ENCODE measurements around the gene BCL2L2. TPM values are rescaled to one million over a fixed set of nuclear protein-coding genes. Genes with fewer than 3 reads are reported as not detected.
"Not testable (repeated sequence)": the region's sequence is repeated elsewhere in the genome, so short reads cannot be mapped to it uniquely, and the experiment has no call there.

Gene BCL2L2
- total RNA-seq, 2 experiments from 2014 or later, result 8.6 to 18.0 TPM

DNA sequence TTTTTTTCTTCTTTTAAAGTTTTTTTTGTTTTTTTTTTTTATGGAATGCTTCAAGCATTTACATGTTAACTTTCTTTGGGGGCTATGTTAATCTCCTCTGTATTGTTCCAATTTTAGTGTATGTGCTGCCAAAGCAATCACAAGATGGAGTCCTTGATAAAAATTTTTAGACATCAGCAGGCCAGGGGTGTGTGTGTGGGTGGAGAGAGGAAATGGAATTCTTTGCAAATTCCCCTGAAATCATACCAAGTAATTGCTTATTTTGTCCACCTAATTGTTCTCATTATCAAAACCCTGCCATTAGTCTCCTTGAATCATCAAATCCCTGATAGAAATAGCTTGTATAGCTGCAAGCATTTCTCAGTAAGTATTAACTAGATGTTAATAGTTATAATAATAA, 47.2 kb upstream of the BCL2L2 start:
- H3K4me1 ChIP-seq (ENCODE audit: insufficient read depth, low read length, poor library complexity, severe bottlenecking), result no peaks in the 10 kb centered on the region
- no peak overlapping the region for H3K4me2 ChIP-seq (ENCODE audit: low read length)
- H3K4me3 ChIP-seq (ENCODE audit: low read depth, low read length, poor library complexity, severe bottlenecking), result no peak overlapping the region
- H3K79me2 ChIP-seq (ENCODE audit: insufficient read depth, low read depth, low read length), result no peaks in the 10 kb centered on the region
- no peaks in the 10 kb centered on the region for H3K9me2 ChIP-seq (ENCODE audit: insufficient read depth, low read length)
- CTCF ChIA-PET (ENCODE audit: unreplicated experiment), result no interaction called here
- no peaks in the 10 kb centered on the region for H3K36me3 ChIP-seq (ENCODE audit: insufficient read depth, low read length)
- no TSS peak for BruUV-seq (replicated peaks)
- H2AFZ ChIP-seq (ENCODE audit: low read length), result no peak overlapping the region
- intact Hi-C loops (cut with micrococcal nuclease; ENCODE audit: unreplicated experiment), result no loop called here
- no peaks in the 10 kb centered on the region for H3K9me3 ChIP-seq (ENCODE audit: low read length)
- POLR2A ChIA-PET, result interaction anchor here (0.7 kb wide), 1 partner anchor 197 kb away, joined by 4 read pairs; no protein-coding TSS in a partner anchor
- no peak for DNase-seq (ENCODE audit: low spot score)
- H3K27ac ChIP-seq (ENCODE audit: low read depth, low read length, poor library complexity, severe bottlenecking), result no peak overlapping the region
- TF ChIP-seq, protein P1, sequence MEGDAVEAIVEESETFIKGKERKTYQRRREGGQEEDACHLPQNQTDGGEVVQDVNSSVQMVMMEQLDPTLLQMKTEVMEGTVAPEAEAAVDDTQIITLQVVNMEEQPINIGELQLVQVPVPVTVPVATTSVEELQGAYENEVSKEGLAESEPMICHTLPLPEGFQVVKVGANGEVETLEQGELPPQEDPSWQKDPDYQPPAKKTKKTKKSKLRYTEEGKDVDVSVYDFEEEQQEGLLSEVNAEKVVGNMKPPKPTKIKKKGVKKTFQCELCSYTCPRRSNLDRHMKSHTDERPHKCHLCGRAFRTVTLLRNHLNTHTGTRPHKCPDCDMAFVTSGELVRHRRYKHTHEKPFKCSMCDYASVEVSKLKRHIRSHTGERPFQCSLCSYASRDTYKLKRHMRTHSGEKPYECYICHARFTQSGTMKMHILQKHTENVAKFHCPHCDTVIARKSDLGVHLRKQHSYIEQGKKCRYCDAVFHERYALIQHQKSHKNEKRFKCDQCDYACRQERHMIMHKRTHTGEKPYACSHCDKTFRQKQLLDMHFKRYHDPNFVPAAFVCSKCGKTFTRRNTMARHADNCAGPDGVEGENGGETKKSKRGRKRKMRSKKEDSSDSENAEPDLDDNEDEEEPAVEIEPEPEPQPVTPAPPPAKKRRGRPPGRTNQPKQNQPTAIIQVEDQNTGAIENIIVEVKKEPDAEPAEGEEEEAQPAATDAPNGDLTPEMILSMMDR (conservative IDR thresholded peaks at IDR 0.05; ENCODE audit: low read length), result no peak
- no peak for TF ChIP-seq EZH2phosphoT487 (IDR thresholded peaks at IDR 0.05; ENCODE audit: borderline replicate concordance, low read depth, low read length)
- H4K20me1 ChIP-seq (ENCODE audit: insufficient read depth, low read length), result no peaks in the 10 kb centered on the region

DNA sequence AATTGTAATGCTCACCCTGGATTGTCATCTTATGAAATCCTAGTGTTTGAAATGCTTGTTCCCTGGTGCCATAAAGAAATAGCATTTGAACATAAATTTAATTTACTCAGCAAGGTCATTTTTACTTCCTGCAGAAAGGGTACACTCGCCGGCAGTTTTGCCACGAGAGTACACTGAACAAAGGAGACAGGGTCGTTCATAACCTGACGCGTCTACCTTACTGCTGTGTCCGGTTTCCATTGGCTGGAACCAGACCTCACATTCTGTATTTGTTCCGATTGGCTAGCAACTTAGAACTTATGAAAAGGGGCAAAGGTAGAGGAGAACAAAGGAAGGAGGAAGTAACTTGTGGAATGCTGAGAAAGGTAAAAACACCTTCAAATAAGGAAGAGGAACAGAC, 45.8 kb upstream of the BCL2L2 start:
- H3K9me3 ChIP-seq (ENCODE audit: low read length); H3K9me2 ChIP-seq (ENCODE audit: insufficient read depth, low read length); H4K20me1 ChIP-seq (ENCODE audit: insufficient read depth, low read length); BruUV-seq (replicated peaks); H3K36me3 ChIP-seq (ENCODE audit: insufficient read depth, low read length); H3K79me2 ChIP-seq (ENCODE audit: insufficient read depth, low read depth, low read length); H3K27ac ChIP-seq (ENCODE audit: low read depth, low read length, poor library complexity, severe bottlenecking); H3K4me3 ChIP-seq (ENCODE audit: low read depth, low read length, poor library complexity, severe bottlenecking); H3K4me2 ChIP-seq (ENCODE audit: low read length); intact Hi-C loops (cut with micrococcal nuclease; ENCODE audit: unreplicated experiment); DNase-seq (ENCODE audit: low spot score); CTCF ChIA-PET (ENCODE audit: unreplicated experiment); H3K4me1 ChIP-seq (ENCODE audit: insufficient read depth, low read length, poor library complexity, severe bottlenecking); H2AFZ ChIP-seq (ENCODE audit: low read length): not testable (repeated sequence)
- POLR2A ChIA-PET, result interaction anchor here (0.6 kb wide), 1 partner anchor 573 kb away, joined by 3 read pairs; no protein-coding TSS in a partner anchor

DNA sequence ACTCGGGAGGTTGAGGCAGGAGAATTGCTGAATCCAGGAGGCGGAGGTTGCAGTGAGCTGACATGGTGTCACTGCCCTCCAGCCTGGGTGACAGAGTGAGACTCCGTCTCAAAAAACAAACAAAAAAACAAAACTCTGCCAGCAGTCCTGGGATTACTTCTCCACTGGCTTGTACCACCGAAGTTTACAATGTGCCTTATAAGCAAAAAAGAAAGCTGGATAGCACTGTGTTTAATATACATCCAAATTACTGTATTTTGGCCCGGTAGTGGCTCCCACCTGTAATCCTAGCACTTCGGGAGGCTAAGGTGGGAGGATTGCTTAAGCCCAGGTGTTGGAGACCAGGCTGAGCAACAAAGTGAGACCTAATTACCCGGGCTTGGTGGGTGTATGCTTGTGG, 37.4 kb upstream of the BCL2L2 start:
- Histone ChIP-seq H3K9me2 (ENCODE audit: insufficient read depth, low read length) (no peaks in the 10 kb centered on the region), H3K4me2 (ENCODE audit: low read length) (no peak overlapping the region), H3K27ac (ENCODE audit: low read depth, low read length, poor library complexity, severe bottlenecking) (no peak overlapping the region), H4K20me1 (ENCODE audit: insufficient read depth, low read length) (no peaks in the 10 kb centered on the region), H3K9me3 (ENCODE audit: low read length) (no peaks in the 10 kb centered on the region), H3K4me3 (ENCODE audit: low read depth, low read length, poor library complexity, severe bottlenecking) (no peak overlapping the region), H2AFZ (ENCODE audit: low read length) (no peak overlapping the region), H3K4me1 (ENCODE audit: insufficient read depth, low read length, poor library complexity, severe bottlenecking) (no peaks in the 10 kb centered on the region), H3K79me2 (ENCODE audit: insufficient read depth, low read depth, low read length) (no peaks in the 10 kb centered on the region), H3K36me3 (ENCODE audit: insufficient read depth, low read length) (no peaks in the 10 kb centered on the region)
- POLR2A ChIA-PET, result interaction anchor here (1.6 kb wide), 1 partner anchor 26 kb away, joined by 4 read pairs; no protein-coding TSS in a partner anchor
- no peak for DNase-seq (ENCODE audit: low spot score)
- no peak for TF ChIP-seq EZH2phosphoT487 (IDR thresholded peaks at IDR 0.05; ENCODE audit: borderline replicate concordance, low read depth, low read length)
- TF ChIP-seq, protein P1 (conservative IDR thresholded peaks at IDR 0.05; ENCODE audit: low read length), result no peak
- BruUV-seq (replicated peaks), result no TSS peak
- CTCF ChIA-PET (ENCODE audit: unreplicated experiment), result no interaction called here
- intact Hi-C loops (cut with micrococcal nuclease; ENCODE audit: unreplicated experiment), result no loop called here
